ENCODE measurements around the gene SLC22A6. TPM values are rescaled to one million over a fixed set of nuclear protein-coding genes. Genes with fewer than 3 reads are reported as not detected.
"Not testable (repeated sequence)": the region's sequence is repeated elsewhere in the genome, so short reads cannot be mapped to it uniquely, and the experiment has no call there.

SLC22A6 gene
- total RNA-seq, 1 donor from 2014 or later: not detected

GRCh38 chr11:62954478-62954877 lies 30.3 kb downstream of the SLC22A6 start:
- Histone ChIP-seq H3K4me1 (peaks cover 10% of the 10 kb centered on the region), H3K27me3 (no peaks in the 10 kb centered on the region), H3K27ac (no peak overlapping the region), H3K36me3 (no peaks in the 10 kb centered on the region), H3K4me3 (no peak overlapping the region), H3K9me3 (no peaks in the 10 kb centered on the region)
- intact Hi-C loops (cut with DNase I): no loop called here
- DNase-seq (ENCODE audit: extremely low spot score in 2 of 2): peak in 1 of 2 donors; percentile 1
- no peak for TF ChIP-seq POLR2AphosphoS5 (IDR thresholded peaks at IDR 0.05; ENCODE audit: insufficient read depth in 1 of 2, low read depth in 1 of 2)
- no peak for TF ChIP-seq POLR2A (IDR thresholded peaks at IDR 0.05)

DNA sequence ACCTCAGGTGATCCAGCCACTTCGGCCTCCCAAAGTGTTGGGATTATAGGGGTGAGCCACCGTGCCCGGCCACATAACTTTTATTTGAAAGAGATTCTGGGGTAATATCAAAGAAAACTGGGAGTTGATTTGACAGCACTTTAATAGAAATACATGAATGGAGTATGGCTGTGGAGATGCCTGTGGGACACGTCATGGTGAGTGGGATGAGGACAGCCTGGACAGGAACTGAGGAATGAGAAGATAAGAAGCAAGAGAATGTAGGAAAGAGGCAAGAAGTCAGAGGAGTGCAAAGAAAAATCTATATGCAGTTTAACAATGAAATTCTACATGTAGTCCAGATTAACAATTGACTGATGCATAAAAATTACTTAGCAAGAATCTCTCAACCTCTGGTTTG lies 31.0 kb downstream of the SLC22A6 start:
- peak in 1 of 2 donors; percentile 16 for DNase-seq (ENCODE audit: extremely low spot score in 2 of 2)
- H3K9me3 ChIP-seq: no peaks in the 10 kb centered on the region
- intact Hi-C loops (cut with DNase I): no loop called here
- no peaks in the 10 kb centered on the region for H3K36me3 ChIP-seq
- H3K27me3 ChIP-seq: no peaks in the 10 kb centered on the region
- no peak overlapping the region for H3K4me3 ChIP-seq
- TF ChIP-seq POLR2AphosphoS5 (IDR thresholded peaks at IDR 0.05; ENCODE audit: insufficient read depth in 1 of 2, low read depth in 1 of 2) (no peak), POLR2A (IDR thresholded peaks at IDR 0.05) (no peak), CTCF (IDR thresholded peaks at IDR 0.05) (no peak)
- peaks cover 3% of the 10 kb centered on the region for H3K4me1 ChIP-seq
- H3K27ac ChIP-seq: no peak overlapping the region

GRCh38 chr11:62948765-62949320 lies 35.9 kb downstream of the SLC22A6 start:
- Histone ChIP-seq H3K4me3 (no peak overlapping the region), H3K27me3 (no peaks in the 10 kb centered on the region), H3K27ac (no peak overlapping the region), H3K36me3 (no peaks in the 10 kb centered on the region), H3K9me3 (no peaks in the 10 kb centered on the region), H3K4me1 (no peaks in the 10 kb centered on the region)
- intact Hi-C loops (cut with DNase I): no loop called here
- TF ChIP-seq POLR2A (IDR thresholded peaks at IDR 0.05) (no peak), CTCF (IDR thresholded peaks at IDR 0.05) (no peak), POLR2AphosphoS5 (IDR thresholded peaks at IDR 0.05; ENCODE audit: insufficient read depth in 1 of 2, low read depth in 1 of 2) (no peak)
- peak in 1 of 2 donors; percentile 70 for DNase-seq (ENCODE audit: extremely low spot score in 2 of 2)

GRCh38 chr11:62945538-62945937 lies 39.2 kb downstream of the SLC22A6 start:
- H3K4me3 ChIP-seq; H3K27ac ChIP-seq; intact Hi-C loops (cut with DNase I): not testable (repeated sequence)

GRCh38 chr11:62937528-62937927 lies 47.2 kb downstream of the SLC22A6 start:
- H3K9me3 ChIP-seq; DNase-seq (ENCODE audit: extremely low spot score in 2 of 2); intact Hi-C loops (cut with DNase I); H3K4me3 ChIP-seq; H3K27me3 ChIP-seq; H3K4me1 ChIP-seq; H3K36me3 ChIP-seq; H3K27ac ChIP-seq: not testable (repeated sequence)

More at GRCh38 chr11:62945538-62945937, 39.2 kb downstream of the SLC22A6 start:
- H3K9me3 ChIP-seq; H3K4me1 ChIP-seq; H3K36me3 ChIP-seq; H3K27me3 ChIP-seq; DNase-seq (ENCODE audit: extremely low spot score in 2 of 2): not testable (repeated sequence)

GRCh38 chr11:62934496-62934785 lies 50.3 kb downstream of the SLC22A6 start:
- Histone ChIP-seq H3K27ac (no peak overlapping the region), H3K27me3 (no peaks in the 10 kb centered on the region), H3K9me3 (no peaks in the 10 kb centered on the region), H3K4me3 (no peak overlapping the region), H3K4me1 (no peaks in the 10 kb centered on the region), H3K36me3 (no peaks in the 10 kb centered on the region)
- DNase-seq (ENCODE audit: extremely low spot score in 2 of 2): no peak
- TF ChIP-seq CTCF (IDR thresholded peaks at IDR 0.05): no peak
- TF ChIP-seq POLR2A (IDR thresholded peaks at IDR 0.05): no peak
- TF ChIP-seq POLR2AphosphoS5 (IDR thresholded peaks at IDR 0.05; ENCODE audit: insufficient read depth in 1 of 2, low read depth in 1 of 2): no peak
- intact Hi-C loops (cut with DNase I): no loop called here
